Osteoblast (primary cell): ENCODE results near the gene MACF1. TPM values are rescaled to one million over a fixed set of nuclear protein-coding genes. Genes with fewer than 3 reads are reported as not detected.

Experiments
- DNase-seq: peaks from one replicate; pipeline ENCODE4 v3.0.0; 2011; ENCODE audit warnings: low spot score, mixed read lengths; ENCODE audit not compliant: insufficient read length; ENCODE audit errors: missing footprints
- H2AFZ ChIP-seq: 2 replicates; pipeline ENCODE4 v1.6.0; 2011; ENCODE audit warnings: mild to moderate bottlenecking, low read length
- H3K27ac ChIP-seq: 2 replicates; pipeline ENCODE4 v1.5.1; 2011; ENCODE audit warnings: mild to moderate bottlenecking, low read depth, low read length, moderate library complexity
- H3K27me3 ChIP-seq: 2 replicates; pipeline ENCODE4 v1.6.0; 2012; ENCODE audit warnings: mild to moderate bottlenecking, control low read depth, inconsistent platforms, low read length, moderate library complexity; ENCODE audit not compliant: insufficient read depth
- H3K36me3 ChIP-seq: 2 replicates; pipeline ENCODE4 v1.5.1; 2011; ENCODE audit warnings: mild to moderate bottlenecking, low read length, control low read depth, moderate library complexity; ENCODE audit not compliant: insufficient read depth
- H3K4me1 ChIP-seq: 2 replicates; pipeline ENCODE4 v1.5.1; 2011; ENCODE audit warnings: mild to moderate bottlenecking, low read length, control low read depth, moderate library complexity; ENCODE audit not compliant: insufficient read depth
- H3K4me2 ChIP-seq: 2 replicates; pipeline ENCODE4 v1.6.0; 2011; ENCODE audit warnings: mild to moderate bottlenecking, low read length; ENCODE audit not compliant: insufficient read depth
- H3K4me3 ChIP-seq: fragments of 200-600 bp; sonication (generic); 3 replicates; pipeline ENCODE4 v1.5.1; 2012; ENCODE audit warnings: mild to moderate bottlenecking, low read length, inconsistent platforms; ENCODE audit not compliant: insufficient read depth
- H3K79me2 ChIP-seq: 2 replicates; pipeline ENCODE4 v1.6.0; 2012; ENCODE audit warnings: mild to moderate bottlenecking, low read length, control low read depth, inconsistent platforms; ENCODE audit not compliant: insufficient read depth
- H3K9me3 ChIP-seq: 2 replicates; pipeline ENCODE4 v1.5.1; 2011; ENCODE audit warnings: low read depth, low read length, control low read depth
- H4K20me1 ChIP-seq: 2 replicates; pipeline ENCODE4 v1.6.0; 2012; ENCODE audit warnings: mild to moderate bottlenecking, low read length, control low read depth; ENCODE audit not compliant: insufficient read depth
- CTCF ChIP-seq: IDR thresholded peaks from 2 replicates; pipeline ENCODE4 v1.5.1; 2011; ENCODE audit warnings: mild to moderate bottlenecking, low read depth, low read length, moderate library complexity; ENCODE audit errors: extremely low read depth
- total RNA-seq: library from RNA; depleted of rRNA; stranded (reverse); fragments of >200 nt; gene quantifications from 2 replicates; pipeline ENCODE4 v1.2.3, GENCODE V29; 2012

The MACF1 gene
- total RNA-seq, 1 donor = 424 TPM

GRCh38 chr1:39181311-39181710, 23.2 kb upstream of the MACF1 start:
- Histone ChIP-seq H3K27ac (no peak overlapping the region), H3K9me3 (no peaks in the 10 kb centered on the region), H3K4me2 (no peak overlapping the region), H3K79me2 (peaks cover 72% of the 10 kb centered on the region), H4K20me1 (peaks cover 18% of the 10 kb centered on the region), H3K4me3 (no peak overlapping the region), H3K36me3 (no peaks in the 10 kb centered on the region), H3K4me1 (peaks cover 48% of the 10 kb centered on the region), H3K27me3 (no peaks in the 10 kb centered on the region), H2AFZ (no peak overlapping the region)
- TF ChIP-seq CTCF = no peak
- DNase-seq = no peak

- H3K9me3 ChIP-seq = no peaks in the 10 kb centered on the region
- H3K4me1 ChIP-seq = peaks cover 37% of the 10 kb centered on the region
- no peak overlapping the region for H3K4me3 ChIP-seq
- H3K4me2 ChIP-seq = no peak overlapping the region
- H4K20me1 ChIP-seq = peaks cover 15% of the 10 kb centered on the region
- H3K27me3 ChIP-seq = no peaks in the 10 kb centered on the region
- no peaks in the 10 kb centered on the region for H3K36me3 ChIP-seq
- H3K27ac ChIP-seq = no peak overlapping the region
- H3K79me2 ChIP-seq = peaks cover 71% of the 10 kb centered on the region
- no peak for DNase-seq
- H2AFZ ChIP-seq = no peak overlapping the region
- TF ChIP-seq CTCF = no peak
Measured at GRCh38 chr1:39182804-39183203, 21.7 kb upstream of the MACF1 start.

GRCh38 chr1:39183503-39184353, 20.8 kb upstream of the MACF1 start:
- DNase-seq = no peak
- H3K79me2 ChIP-seq = peaks cover 79% of the 10 kb centered on the region

More at GRCh38 chr1:39183503-39184353, 20.8 kb upstream of the MACF1 start:
- Histone ChIP-seq H3K4me3 (no peak overlapping the region), H4K20me1 (peaks cover 13% of the 10 kb centered on the region), H3K36me3 (no peaks in the 10 kb centered on the region), H3K27ac (peak overlapping the region; percentile 31), H3K27me3 (no peaks in the 10 kb centered on the region), H3K4me2 (peak overlapping the region; percentile 24), H2AFZ (no peak overlapping the region), H3K4me1 (peaks cover 28% of the 10 kb centered on the region), H3K9me3 (no peaks in the 10 kb centered on the region)
- peak; percentile 43 for TF ChIP-seq CTCF
